ENCODE measurements around the gene ELAPOR2. TPM values are rescaled to one million over a fixed set of nuclear protein-coding genes. Genes with fewer than 3 reads are reported as not detected.

The ELAPOR2 gene
- polyA plus RNA-seq, 1 of the 3 experiments (the other 2 are of a cell fraction): 8.8 TPM

DNA sequence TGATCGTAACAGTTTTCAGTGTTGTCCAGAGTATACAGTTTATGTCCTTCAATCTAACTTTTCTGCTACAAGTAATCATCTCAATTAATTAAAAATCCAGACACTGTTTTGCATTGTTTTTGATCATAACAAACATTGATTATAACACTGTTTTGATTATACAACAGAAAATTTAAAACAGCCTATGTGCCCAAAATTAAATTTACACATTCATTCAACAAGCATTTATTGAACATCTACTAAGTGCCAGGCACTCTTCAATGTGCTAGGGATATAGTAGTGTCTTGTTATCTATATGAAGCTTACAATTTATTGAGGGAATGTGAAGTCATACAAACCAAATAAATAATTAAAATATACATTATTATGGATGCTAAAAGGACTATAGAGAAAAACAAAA, 10.6 kb downstream of the ELAPOR2 start:
- no peaks in the 10 kb centered on the region for H3K79me2 ChIP-seq (ENCODE audit: insufficient read depth)
- no peak overlapping the region for H3K4me3 ChIP-seq (ENCODE audit: low read depth in 2 of 2, low read length in 1 of 2)
- no peaks in the 10 kb centered on the region for H3F3A ChIP-seq (replicated peaks; ENCODE audit: insufficient read depth)
- 0 out of 2 replicates have a peak, but pooled peaks cover 5% of the 10 kb centered on the region for H3K9me3 ChIP-seq
- H3K36me3 ChIP-seq (replicated peaks in 1 of 2; ENCODE audit: control insufficient read depth in 1 of 2, insufficient read depth in 2 of 2, low read length in 1 of 2): no peaks in the 10 kb centered on the region
- TF ChIP-seq TEAD4 (IDR thresholded peaks at IDR 0.05; ENCODE audit: borderline replicate concordance, insufficient read depth) (no peak), GATA2 (CRISPR knock-in tag; IDR thresholded peaks at IDR 0.05) (no peak), TCF12 (IDR thresholded peaks at IDR 0.05) (no peak), MXI1 (IDR thresholded peaks at IDR 0.05; ENCODE audit: low read depth, low read length) (no peak), JUND (IDR thresholded peaks at IDR 0.05) (no peak), FOXJ3 (CRISPR knock-in tag; IDR thresholded peaks at IDR 0.05) (no peak), RCOR1 (IDR thresholded peaks at IDR 0.05; ENCODE audit: low read length) (no peak), SIN3A (IDR thresholded peaks at IDR 0.05; ENCODE audit: borderline replicate concordance, low read depth, low read length) (no peak), RAD21 (IDR thresholded peaks at IDR 0.05; ENCODE audit: low read length) (no peak), POLR2AphosphoS5 (IDR thresholded peaks at IDR 0.05; ENCODE audit: low read depth, low read length) (no peak), TAF1 (IDR thresholded peaks at IDR 0.05; ENCODE audit: borderline replicate concordance, low read depth, low read length) (no peak), FOXM1 (IDR thresholded peaks at IDR 0.05; ENCODE audit: low read depth) (no peak), SMC3 (IDR thresholded peaks at IDR 0.05; ENCODE audit: low read depth, low read length) (no peak), CHD2 (IDR thresholded peaks at IDR 0.05; ENCODE audit: low read length, partially characterized antibody) (no peak), MEF2A (IDR thresholded peaks at IDR 0.05; ENCODE audit: borderline replicate concordance, low read depth) (no peak), GABPA (IDR thresholded peaks at IDR 0.05; ENCODE audit: low read depth) (no peak), RFX5 (IDR thresholded peaks at IDR 0.05; ENCODE audit: low read length) (no peak)
- TF ChIP-seq, protein P1, sequence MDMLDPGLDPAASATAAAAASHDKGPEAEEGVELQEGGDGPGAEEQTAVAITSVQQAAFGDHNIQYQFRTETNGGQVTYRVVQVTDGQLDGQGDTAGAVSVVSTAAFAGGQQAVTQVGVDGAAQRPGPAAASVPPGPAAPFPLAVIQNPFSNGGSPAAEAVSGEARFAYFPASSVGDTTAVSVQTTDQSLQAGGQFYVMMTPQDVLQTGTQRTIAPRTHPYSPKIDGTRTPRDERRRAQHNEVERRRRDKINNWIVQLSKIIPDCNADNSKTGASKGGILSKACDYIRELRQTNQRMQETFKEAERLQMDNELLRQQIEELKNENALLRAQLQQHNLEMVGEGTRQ (IDR thresholded peaks at IDR 0.05; ENCODE audit: borderline replicate concordance, low read depth, low read length): no peak
- TF ChIP-seq, protein P2, sequence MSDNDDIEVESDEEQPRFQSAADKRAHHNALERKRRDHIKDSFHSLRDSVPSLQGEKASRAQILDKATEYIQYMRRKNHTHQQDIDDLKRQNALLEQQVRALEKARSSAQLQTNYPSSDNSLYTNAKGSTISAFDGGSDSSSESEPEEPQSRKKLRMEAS (IDR thresholded peaks at IDR 0.05; ENCODE audit: low read depth): no peak
- TF ChIP-seq, protein P3, sequence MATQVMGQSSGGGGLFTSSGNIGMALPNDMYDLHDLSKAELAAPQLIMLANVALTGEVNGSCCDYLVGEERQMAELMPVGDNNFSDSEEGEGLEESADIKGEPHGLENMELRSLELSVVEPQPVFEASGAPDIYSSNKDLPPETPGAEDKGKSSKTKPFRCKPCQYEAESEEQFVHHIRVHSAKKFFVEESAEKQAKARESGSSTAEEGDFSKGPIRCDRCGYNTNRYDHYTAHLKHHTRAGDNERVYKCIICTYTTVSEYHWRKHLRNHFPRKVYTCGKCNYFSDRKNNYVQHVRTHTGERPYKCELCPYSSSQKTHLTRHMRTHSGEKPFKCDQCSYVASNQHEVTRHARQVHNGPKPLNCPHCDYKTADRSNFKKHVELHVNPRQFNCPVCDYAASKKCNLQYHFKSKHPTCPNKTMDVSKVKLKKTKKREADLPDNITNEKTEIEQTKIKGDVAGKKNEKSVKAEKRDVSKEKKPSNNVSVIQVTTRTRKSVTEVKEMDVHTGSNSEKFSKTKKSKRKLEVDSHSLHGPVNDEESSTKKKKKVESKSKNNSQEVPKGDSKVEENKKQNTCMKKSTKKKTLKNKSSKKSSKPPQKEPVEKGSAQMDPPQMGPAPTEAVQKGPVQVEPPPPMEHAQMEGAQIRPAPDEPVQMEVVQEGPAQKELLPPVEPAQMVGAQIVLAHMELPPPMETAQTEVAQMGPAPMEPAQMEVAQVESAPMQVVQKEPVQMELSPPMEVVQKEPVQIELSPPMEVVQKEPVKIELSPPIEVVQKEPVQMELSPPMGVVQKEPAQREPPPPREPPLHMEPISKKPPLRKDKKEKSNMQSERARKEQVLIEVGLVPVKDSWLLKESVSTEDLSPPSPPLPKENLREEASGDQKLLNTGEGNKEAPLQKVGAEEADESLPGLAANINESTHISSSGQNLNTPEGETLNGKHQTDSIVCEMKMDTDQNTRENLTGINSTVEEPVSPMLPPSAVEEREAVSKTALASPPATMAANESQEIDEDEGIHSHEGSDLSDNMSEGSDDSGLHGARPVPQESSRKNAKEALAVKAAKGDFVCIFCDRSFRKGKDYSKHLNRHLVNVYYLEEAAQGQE (IDR thresholded peaks at IDR 0.05; ENCODE audit: low read depth, low read length): no peak
- no peaks in the 10 kb centered on the region for H3K9me2 ChIP-seq
- no peak overlapping the region for H2AFZ ChIP-seq (ENCODE audit: low read depth)
- DNase-seq: no peak
- CTCF ChIA-PET: interaction anchor here (0.7 to 1.6 kb wide), 2 partner anchors 10 to 11 kb away, joined by 3 to 5 read pairs; partner anchors contain the start of gene ELAPOR2
- no peaks in the 10 kb centered on the region for H3K4me1 ChIP-seq (ENCODE audit: control insufficient read depth in 1 of 2, insufficient read depth in 2 of 2, low read depth in 1 of 2, low read length in 1 of 2)
- no peaks in the 10 kb centered on the region for H4K20me1 ChIP-seq (ENCODE audit: insufficient read depth)
- H3K9ac ChIP-seq: no peak overlapping the region
- H3K27ac ChIP-seq (ENCODE audit: low read depth in 2 of 2, low read length in 1 of 2): no peak overlapping the region
- 57% methylated on average over 1 of the region's 1 CpG for WGBS (ENCODE audit: low lambda C conversion rate)
- POLR2A ChIA-PET: no interaction called here
- no peak overlapping the region for H3K4me2 ChIP-seq
- no peaks in the 10 kb centered on the region for H3K27me3 ChIP-seq (ENCODE audit: insufficient read depth)

Measured in SK-N-SH (cell line).